Stimulated activated CD8-positive, alpha-beta memory T cell treated with anti-CD3 and anti-CD28 coated beads, Interleukin-2, amount 100 ng/mL, for 48 hours (primary cell): Measurements from ENCODE around the gene PRR22.

ENCODE experiments used
- DNase-seq, 2 donors: peaks; one replicate each; pipeline ENCODE4 v3.0.0-alpha.2; 2020; ENCODE audit warnings: low read depth in 2 of 2

PRR22 gene

DNA sequence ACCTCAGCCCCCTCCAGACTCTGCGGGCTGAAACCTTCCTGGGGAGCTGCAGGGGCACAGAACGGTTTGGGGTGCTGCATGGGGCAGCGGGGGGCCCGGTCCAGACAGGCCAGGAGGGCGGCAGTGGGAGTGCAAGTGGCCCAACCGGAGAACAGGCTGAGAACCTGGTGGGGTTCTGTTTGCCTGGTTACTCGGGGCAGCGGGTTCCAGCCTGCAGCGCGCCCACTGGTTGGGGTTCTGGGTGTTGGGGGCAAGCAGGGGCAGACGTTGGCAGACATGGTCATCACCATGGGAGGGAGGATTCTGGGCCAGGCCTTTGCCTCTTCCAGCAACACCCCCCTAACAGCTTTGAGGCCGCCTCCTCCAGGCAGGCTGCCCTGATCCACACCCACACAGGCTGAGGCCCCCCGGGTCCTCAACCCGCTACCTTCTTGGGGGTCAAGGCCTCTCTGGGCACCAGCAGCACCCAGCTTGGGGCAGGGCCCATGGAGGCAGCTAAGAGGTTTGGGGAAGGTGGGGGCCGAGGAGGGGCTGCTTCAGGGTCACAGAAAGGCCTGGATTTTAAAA, at the start of gene PRR22:
Gene PRR22 (minus strand): TSS at position 166 of the 567 bp plus-strand sequence. CDS start 86 bp downstream, at position 80.
- no peak for DNase-seq

DNA sequence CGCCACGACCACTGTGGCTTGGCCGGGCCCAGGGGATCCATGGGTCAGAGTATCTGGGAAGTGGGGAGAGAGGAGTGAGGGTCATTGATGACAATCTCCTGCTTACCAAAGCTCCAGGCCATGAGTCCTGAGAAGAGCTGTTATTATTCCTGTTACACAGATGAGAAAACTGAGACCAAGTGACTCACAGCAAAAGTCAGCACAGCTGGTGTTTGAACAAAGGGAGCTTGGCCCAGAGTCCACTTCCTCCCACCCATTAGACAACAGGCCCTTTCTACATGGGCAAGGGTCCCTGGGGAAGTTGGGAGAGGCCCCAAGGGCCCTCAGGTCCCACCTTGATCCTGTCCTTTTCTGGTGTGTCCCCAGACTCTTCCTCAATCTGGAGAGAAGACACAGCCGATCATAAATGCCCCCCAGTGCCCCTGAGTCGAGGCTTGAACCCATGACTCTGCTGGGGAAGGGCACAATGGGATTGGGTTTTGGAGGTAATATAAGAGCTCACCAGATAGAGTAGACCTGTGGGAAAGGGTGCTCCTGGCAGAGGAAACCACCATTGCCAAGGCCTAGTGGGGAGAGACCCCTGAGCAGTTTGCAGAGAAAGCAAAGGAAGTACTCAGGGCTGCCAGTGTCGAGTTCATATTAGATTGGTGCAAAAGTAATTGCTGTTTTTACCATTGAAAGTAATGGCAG, 48.1 kb upstream of the PRR22 start:
- no peak for DNase-seq

DNA sequence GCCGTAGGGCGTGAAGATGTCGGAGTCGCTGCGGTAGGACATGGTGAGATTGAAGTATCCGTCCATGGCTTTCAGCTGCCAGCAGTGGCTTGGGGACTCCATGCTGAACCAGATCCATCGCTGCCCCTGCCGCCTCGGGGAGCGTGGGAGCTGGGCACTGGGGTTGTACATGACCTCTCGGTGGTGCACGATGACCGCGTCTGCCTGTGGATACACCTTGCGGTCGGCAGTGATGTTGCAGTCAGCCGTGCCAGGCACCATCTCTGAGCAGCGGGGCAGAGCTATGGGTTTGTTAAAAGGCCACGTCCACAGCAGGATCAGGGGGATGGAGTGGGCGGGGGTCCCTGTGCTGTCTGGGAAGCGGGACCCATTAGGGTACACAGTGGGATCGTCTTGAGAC, 47.5 kb upstream of the PRR22 start:
- DNase-seq = no peak

DNA sequence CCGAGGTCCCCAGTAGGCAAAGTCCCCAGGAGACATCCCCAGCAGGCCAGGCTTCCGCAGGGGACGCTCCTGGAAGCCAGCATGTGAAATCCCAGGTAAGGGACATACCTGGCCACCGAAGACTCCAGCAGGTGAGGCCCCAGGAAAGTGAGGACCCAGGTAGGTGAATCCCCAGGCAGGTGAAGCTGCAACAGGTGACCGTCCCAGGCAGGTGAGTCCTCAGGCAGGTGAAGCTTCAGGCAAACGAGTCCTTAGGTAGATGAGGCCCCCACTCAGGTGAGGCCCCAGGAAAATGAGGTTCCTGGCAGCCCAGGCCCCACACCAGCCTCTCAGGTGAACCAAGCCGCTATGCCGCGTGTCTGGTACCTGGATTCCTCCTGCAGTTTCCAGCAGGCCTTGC, 46.6 kb upstream of the PRR22 start:
- no peak for DNase-seq

DNA sequence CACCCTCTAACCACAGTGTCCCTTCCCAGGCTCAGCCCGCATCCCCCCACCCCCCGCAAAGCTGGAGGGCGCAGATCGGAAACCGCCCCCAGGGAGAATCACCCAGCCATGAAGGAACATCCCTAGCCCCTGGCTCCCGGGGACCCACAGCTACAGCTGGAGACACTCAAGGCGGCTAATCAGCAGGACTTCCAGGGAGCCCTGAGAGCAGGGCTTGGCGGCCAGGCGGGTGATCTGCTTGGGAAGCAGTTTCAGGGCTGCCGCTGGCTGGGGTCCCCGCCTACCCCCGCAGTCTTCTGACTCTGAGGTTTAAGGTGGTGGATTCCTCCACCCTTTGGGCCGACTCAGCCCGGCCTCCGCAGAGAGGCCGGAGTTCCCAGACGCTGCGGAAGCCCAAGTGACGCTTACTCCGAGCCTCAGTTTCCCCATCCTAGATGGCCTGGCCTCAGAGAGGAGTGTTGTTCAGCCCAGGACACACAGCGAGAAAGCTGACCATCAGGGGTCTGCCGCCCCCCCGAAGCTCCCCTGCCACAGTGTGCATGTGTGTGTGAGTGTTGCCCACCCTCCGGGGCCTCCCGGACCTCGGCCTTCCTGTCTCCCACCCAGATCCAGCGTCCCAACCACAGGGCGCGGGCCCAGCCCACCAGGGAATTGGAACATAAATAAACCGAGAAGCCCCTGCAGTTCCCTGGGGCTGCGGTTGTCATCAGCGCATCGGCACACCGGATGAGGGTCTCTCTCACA, 45.2 kb upstream of the PRR22 start:
- DNase-seq = no peak

DNA sequence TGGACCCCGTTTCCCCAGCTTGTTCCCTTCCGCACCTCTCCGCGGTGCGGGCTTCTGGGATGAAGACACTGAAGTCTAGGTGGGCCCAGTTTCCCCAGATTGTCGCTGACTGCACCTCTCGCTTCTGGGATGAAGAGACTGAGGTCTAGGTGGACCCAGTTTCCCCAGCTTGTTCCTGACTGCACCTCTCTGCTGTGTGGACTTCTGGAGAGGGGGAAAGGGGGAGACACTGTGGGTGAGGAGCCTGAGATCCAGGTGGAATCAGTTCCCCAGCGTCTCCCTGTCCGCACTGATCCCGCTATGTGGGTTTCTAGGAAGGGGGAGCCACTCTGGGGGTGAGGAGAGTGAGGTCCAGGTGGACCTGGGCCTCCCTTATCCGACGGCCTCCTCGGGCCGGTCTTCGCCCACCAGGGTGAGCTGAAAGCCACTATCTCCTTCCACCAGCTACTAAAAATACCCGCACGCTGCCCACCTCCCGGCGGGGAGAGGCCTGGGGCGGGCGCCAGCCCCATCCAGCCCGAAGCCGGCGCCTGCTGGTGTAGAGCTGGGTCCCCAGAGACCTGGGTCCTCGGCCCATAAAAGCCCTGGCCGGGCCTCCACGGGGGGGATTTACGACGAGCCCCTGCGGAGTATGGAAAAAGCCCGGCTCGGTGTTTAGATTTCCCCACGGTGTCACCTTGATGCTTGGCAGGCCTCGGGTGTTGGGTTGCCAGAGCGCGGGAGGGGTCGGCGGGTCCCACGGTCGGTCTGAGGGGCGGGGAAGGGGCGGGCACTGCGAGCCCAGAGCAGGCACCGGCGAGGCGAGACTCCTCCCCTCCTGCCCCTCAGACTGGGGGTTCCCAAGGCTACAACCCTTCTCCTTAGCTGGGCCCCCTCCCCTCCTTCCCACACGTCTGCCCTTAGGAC, 44.4 kb upstream of the PRR22 start:
- peak; percentile 38 to 51 for DNase-seq

DNA sequence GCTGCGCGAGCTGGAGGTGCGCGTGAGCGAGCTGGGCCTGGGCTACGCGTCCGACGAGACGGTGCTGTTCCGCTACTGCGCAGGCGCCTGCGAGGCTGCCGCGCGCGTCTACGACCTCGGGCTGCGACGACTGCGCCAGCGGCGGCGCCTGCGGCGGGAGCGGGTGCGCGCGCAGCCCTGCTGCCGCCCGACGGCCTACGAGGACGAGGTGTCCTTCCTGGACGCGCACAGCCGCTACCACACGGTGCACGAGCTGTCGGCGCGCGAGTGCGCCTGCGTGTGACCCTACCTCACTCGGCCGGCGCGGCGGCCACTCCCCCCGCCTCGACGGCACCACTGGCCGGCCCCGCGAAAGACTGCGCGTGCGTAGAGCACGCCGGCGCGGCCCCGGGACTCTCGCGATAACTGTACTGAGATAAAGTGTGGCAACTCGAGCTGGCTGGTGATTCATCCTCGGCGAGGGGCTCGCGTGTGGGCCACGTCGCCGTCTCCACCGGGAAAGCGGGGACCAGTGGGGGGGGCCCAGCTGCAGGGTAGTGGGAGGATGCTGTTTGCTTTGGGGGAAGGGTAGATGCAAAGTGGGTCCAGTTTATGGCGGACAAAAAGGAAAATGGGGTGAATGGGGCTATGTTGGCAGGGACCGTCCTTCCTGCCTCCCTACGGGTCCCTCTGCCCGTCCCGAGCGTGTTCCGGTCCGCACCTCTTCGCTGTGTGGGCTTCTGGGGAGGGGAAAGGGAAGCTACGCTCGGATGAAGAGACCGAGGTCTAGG, 43.5 kb upstream of the PRR22 start:
- peak; percentile 94 to 98 for DNase-seq

DNA sequence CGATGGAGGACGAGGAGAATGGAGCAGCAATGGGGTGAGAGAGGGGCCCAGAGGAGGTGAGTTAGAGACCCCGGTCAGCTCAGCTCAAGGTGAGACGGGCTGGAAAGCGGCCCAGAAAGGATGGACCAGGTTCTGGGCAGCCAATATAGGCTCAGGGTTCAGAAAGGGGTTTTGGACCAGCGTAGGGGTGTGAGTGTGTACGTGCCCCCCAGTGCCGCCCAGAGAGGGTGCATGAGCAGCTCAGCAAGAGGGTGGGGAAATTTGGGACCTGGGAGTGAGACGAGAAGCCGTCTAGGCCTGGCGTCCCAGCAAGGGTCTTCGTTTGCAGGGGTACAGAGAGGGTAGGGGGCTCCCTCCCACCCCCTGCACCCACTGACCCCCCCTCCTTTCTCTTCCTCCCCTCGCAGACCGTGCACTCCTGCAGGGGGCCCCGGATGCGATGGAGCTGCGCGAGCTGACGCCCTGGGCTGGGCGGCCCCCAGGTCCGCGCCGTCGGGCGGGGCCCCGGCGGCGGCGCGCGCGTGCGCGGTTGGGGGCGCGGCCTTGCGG, 42.9 kb upstream of the PRR22 start:
- DNase-seq = no peak

DNA sequence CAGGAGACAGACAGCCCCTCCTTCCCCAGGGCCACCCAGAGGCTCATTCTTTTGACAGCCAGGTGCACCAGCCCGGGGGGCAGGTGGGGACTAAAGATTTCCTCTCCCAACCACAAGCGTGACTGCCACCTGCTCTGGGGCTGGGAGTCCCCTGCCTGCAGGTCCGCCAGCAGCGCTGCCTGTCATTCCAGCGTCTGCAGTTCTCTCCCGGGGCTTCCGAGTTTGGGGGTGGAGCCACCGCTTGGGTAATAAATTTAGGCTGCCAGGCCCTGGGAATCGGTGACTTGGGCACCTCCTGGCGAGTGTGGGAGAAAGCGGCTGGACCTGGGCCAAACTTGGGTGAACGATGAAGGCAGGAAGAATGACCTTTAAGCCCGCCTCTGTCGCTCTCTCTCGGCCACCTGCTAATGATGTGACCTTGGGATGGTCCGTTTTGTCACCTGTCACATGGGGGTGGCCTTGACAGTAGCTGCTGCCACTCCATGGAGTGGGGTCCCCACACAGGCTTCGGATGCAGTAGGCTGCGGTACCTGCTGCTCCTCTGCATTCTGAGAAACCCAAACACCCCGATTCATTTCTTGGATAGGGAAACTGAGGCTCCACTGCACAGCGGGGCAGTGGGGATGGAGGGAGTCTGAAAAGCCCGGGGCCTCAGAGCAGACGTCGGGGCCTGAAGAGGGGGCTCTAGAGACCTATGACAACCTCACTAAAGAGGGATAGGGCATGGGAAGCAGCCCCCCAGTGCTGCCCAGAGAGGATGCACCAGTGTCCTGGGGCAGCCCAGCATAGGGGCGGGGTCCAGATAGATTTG, 42.2 kb upstream of the PRR22 start:
- DNase-seq = no peak

DNA sequence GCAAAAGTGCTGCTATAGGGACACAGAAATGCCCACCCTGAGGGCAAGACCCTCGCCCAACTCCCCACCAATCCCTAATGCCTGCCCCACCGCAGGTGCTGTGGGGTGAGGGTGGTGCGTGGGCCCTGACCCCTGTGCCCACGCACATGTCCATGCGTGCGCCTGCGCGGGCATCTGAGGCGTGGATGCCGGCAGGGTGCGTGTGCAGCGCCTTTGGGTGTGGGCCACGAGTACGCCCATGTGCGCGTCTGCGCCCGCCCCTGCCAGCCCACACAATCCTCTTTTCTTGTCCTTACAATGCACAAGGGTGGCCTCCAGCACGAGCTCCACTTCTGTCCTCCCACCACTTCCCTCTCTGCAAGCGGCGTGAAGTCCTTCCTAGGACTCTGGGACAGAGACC, 40.6 kb upstream of the PRR22 start:
- no peak for DNase-seq

DNA sequence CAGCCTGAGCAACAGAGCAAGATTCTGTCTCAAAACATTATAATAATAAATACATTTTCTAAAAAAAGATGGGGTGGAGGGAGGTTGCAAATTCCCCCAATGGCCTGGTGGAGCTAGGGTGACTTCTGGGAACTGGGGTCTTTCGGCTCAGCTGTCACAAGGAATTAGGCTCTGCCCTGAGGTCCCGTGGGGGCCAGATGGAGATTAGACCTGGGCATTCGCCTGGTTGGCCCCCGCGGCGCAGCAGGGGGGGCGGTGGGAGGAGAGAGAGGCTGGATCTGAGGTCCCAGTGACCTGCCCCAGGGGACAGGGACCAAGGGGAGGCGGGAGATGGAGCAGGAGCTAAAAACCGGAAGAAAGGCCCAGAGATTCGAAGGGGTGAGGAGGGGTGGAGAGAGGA, 40.2 kb upstream of the PRR22 start:
- DNase-seq = no peak

DNA sequence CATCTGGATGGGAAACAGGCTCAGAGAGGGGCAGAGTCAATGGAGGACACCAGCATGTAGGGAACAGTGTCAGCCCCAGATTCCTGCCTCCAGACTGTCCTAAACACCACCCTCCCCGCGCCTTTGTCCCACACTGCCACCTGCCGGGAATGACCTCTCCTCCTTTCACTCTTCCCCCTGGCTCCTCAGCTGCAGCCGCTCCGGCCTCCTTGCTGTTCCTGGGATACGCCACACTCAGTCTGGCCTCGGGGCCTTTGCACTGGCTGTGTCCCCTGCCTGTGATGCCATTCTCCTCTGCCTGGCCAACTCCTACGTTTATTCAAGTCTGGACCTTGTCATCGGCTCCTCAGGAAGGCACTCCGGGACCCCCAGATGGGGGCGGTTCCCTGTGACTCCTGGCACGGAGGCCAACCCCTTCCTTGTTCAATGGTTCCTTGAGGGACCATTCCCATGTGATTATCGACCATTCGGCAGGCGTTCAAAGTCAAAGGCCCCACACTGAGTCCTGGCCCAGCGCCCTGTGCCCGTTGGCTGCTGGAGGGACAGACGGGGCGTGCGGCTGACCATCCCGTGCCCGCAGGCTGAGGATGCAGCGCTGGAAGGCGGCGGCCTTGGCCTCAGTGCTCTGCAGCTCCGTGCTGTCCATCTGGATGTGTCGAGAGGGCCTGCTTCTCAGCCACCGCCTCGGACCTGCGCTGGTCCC, 39.2 kb upstream of the PRR22 start:
- no peak for DNase-seq

DNA sequence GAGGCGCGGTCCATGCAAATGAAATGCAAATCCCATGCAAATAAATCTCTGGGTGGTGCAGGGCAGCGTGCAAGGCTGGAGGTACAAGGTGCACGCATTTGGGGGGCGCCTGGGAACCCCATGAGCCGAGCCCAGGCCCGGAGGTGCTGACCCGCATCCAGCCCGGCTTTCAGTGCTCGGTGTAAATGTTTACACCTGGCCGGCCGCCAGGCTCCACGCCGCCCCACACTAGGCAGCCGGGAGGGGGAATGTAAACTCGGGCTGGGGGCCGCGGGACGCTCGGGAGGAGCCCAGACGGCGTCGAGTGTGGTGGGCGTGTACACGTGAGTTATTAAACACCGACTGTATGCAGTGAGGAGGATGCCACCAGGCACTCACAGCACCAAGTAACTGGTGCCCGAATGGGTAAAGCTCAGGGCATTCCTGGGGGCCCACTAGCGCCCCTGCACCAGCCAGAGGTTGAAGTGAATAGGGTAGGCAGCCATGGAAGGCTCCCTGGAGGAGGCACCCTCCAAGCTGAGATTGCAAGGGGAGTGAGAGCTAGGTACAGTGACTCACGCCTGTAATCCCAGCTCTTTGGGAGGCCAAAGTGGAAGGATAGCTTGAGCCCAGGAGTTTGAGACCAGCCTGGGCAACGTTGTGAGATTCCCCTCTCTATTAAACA, 37.8 kb upstream of the PRR22 start:
- no peak for DNase-seq

DNA sequence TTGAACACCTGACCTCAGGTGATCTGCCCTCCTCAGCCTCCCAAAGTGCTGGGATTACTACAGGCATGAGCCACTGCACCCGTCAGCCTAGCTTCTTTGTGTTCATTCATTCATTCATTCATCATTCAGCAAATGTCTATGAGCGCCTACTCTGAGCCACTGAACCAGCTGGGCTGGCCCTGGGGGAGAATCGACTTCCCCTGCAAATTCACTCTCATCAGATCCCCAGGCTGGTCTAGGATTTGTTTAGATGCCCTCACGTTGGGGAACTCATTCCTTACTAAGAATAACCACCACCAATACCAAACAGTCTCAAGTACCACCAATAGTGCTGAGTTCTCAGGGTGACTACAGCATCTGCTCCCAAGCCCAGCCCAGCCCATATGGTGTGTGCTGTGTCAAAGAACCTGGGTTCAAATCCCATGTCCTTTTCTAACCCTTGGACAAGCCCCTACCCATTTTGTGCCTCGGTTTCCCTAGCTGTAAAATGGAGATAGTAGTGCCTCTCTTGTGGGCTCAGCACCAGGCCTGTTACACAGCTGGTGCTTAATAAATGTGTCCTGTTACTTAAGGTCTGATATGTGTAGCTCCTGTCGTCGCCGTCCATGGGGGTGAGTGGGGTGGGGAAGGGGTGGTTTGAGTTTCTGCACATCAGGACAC, 37.1 kb upstream of the PRR22 start:
- DNase-seq = no peak

DNA sequence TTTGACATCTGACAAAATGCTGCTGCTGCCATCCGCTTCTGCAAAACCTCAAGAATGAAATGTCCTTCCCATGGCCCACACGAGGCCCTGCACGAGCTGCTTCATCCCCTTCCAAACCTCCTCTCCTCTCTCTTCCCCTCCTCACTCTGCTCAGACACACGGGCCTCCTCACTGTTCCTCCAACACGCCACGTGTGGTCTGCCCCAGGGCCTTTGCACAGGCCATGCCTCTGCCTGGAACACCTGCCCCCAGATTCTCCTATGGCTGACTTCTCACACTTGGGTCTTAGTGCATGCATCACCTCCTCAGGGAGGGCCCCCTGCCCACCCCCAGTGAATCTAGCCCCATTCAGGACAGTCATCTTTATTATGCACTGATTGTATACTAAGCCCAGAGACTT, 36.2 kb upstream of the PRR22 start:
- DNase-seq = no peak

DNA sequence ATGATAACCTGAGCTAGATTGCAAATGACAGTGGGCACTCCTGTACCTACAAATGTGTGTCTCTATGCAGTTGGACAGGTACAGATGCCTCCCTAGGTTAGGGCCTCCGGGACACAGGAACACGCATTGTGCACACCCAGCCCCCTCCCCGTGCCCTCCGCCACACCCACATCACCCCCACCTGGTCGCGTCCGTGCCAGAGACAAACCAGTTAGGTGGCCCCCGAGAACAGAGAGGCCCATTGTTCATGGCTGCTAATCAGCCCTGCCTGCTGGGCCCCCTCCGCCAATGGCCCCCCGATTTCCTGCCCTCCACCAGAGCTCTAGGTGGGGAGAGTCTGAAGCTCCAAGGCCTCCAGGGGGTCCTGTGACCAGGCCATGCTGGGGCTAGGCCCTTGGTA, 34.0 kb upstream of the PRR22 start:
- DNase-seq = no peak

DNA sequence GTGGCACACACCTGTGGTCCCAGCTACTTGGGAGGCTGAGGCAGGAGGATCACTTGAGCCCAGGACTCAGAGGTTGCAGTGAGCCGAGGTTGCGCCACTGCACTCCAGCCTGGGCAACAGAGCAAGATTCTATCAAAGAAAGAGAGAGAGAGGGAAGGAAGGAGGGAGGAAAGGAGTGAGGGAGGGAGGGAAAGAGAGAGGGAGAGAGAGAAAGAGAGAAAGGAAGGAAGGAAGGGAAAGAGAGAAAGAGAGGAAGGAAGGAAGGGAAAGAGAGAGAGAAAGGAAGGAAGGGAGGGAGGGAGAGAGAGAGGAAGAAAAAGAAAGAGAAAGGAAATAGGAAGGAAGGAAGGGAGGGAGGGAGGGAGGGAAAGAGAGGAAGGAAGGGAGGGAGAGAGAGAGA, 32.7 kb upstream of the PRR22 start:
- no peak for DNase-seq

DNA sequence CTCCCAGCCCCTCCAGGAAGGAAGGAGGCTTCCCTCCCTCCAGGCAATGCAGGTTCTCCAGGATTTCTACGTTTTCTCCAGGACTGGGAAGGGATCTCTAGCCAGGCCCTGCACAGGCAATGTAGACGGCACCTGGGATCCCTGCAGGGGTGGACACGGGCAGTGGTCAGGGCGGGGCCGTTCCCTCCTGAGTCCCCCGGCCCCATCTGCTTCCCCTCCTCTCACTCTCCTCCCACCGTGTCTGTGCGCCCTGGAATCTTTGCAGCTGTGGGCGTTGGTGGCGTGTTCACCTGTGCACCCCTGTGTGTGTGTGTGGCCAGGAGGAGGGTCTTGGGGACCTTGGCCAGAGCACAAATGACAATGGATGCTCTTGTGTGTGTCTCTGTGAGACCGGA, 30.3 kb upstream of the PRR22 start:
- no peak for DNase-seq
